MM.1S (cell line): Measurements from ENCODE around the gene HCLS1.

Experiments
- CTCF ChIP-seq: fragments of 300-600 bp; sonication (generic); IDR thresholded peaks from 2 replicates; pipeline ENCODE4 v1.5.1; 2016; ENCODE audit warnings: antibody characterized with exemption, low read length, mixed read lengths
- EZH2phosphoT487 ChIP-seq: fragments of 300-600 bp; sonication (generic); IDR thresholded peaks from 2 replicates; pipeline ENCODE4 v1.6.1; 2018; ENCODE audit warnings: antibody characterized with exemption, low read length

GRCh38 chr3:121598564-121598963 lies 62.1 kb downstream of the HCLS1 start:
- TF ChIP-seq CTCF: no peak
- no peak for TF ChIP-seq EZH2phosphoT487
